Dermis microvascular lymphatic vessel endothelial cell (primary cell): ENCODE results near the gene SLC6A7. TPM values are rescaled to one million over a fixed set of nuclear protein-coding genes. Genes with fewer than 3 reads are reported as not detected.
"Not testable (repeated sequence)": the region's sequence is repeated elsewhere in the genome, so short reads cannot be mapped to it uniquely, and the experiment has no call there.

Experiments
- DNase-seq, 2 donors: peaks; one replicate each; pipeline versions ENCODE4 v3.0.0 to v3.0.0-alpha.2; 2010; ENCODE audit warnings: low read depth in 2 of 2
- total RNA-seq: library from RNA; depleted of rRNA; stranded (reverse); fragments of >200 nt; gene quantifications from 2 replicates; pipeline ENCODE4 v1.2.1, GENCODE V29; 2014

Gene SLC6A7
- total RNA-seq, 1 donor from 2014 or later, result not detected

DNA sequence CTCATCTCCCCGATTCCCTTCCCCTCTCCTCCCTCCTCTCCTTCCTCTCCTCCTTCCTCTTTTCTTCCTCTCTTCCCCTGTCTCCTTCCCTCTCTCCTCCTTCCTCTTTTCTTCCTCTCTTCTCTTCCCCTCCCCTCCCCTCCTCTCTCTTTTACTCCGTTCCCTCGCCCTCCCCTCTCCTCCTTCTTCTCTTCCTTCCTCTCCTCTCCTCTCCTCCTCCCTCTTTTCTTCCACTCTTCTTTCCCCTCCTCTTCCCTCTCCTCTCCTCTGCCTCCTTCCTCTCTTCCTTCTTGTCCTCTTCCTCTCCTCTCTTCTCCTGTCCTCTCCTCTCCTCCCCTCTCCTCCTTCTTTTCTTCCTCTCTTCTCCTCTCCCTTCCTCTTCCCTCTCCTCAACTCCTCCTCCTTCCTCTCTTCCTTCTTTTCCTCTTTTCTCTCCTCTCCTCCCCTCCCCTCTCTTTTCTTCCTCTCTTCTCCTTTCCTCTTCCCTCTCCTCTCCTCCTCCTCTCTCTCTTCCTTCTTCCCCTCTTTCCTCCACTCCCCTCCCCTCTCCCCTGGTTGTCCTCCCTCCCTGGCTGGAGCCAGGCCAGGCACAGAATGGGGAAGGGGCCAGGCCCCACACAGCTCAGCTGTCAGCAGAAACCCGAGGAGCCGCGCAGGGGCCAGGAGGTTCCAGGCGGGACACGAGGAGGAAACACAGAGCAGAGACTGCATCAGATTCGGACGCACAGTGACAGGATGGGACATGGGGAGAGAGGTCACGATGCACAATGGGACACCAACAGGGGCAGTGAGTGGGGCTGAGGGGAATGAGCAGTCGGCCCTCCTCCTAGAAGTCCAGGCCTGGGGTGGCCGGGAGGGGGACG lies 51.7 kb downstream of the SLC6A7 start:
- no peak for DNase-seq

DNA sequence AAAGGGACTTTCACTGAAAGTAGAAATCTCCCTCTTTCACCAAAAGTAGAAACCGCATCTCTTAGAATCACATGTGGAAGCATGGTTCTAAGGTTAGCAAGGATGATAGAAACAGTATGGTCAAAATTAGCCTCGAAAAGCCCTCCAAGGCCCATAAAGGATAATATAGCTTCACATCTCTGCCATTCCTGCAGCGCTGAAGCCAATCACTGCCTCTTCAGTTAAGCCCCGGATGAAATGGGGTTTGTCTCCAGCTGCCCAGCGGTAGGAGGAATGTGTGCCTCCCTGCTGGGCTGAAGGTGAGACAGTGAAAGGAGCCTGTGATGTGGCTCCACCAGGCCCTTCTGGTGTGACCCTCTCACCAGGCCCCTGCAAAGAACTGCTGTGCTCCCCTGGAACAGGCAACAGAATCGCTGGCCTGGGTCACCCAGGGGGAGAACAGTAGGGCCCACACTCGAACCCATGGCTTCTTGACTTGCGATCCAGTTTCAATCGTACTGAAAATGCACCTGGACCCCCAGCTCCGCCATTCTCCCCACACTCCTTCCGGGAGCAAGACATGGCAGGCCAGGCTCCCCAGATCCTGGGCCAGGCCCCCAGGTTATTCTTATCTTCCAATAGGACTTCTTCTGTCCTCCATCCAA lies 52.5 kb downstream of the SLC6A7 start:
- no peak for DNase-seq

DNA sequence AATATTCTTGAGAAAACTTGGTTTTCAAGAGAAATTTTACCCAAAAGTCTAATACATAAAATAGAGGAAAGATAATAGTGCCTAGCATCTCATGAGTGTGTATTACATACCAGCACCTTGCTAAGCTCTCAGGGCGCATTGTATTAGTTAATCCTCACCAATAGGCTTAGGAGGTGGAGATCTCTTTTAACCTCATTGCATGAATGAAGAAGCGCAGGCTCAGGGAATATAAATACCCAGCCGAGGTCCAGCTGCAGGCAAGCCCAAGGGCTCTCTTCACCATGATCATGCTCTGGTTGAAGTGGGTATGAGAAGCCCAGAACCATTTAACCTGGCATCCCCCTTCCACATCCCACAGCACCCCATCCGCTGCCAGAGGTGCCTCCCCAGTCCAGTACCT lies 53.7 kb downstream of the SLC6A7 start:
- no peak for DNase-seq

DNA sequence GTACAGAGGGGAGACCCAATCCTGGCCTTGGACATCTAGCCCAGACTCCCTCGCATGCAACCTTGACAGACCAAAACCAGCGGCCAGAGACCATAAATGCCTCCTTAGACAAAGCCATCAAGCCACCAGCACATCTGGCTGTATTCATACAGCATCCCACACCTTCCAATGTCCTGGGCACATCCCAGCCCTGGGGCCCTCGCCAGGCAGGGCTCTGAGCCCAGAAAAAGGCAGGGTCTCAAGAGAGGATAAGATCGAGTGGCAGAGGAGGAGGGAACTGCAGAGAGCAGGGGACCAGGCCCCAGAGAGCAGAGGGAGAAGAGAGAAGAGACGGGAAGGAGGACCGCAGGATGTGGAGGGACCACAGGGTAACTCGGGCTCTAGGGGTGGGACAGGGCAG lies 54.3 kb downstream of the SLC6A7 start:
- DNase-seq, result no peak

DNA sequence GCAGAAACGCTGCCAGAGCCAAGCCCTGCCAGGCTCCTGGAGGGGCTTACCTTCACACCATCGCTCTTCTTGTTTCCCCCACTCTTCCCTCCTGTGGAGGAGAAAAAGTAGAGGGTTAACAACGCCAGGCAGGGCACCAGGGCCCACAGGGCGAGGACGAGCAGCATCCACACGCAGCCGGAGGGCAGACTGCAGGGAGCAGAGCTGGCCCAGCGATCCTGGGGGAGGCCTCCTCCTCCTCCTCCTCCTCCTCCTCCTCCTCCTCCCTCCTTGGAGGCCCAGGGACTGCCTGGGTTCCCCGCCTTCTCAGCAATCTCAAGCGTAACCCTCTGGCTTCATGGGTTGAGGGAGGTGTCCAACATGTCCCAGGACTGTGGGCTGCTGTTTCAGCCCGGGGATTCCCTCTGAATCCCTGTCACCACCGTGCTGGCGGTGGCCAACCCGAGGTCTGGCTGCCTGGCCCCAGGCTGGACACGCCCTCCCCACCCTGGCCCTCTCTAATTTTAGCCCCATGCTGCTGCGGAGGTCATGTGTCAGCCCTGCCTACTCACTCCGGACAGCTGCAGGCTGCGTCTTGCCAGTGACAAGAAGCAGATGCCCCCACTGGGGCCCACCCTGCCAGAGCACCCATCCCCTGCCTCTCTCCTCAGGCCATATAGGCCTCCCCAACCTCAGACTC lies 55.4 kb downstream of the SLC6A7 start:
- no peak for DNase-seq

DNA sequence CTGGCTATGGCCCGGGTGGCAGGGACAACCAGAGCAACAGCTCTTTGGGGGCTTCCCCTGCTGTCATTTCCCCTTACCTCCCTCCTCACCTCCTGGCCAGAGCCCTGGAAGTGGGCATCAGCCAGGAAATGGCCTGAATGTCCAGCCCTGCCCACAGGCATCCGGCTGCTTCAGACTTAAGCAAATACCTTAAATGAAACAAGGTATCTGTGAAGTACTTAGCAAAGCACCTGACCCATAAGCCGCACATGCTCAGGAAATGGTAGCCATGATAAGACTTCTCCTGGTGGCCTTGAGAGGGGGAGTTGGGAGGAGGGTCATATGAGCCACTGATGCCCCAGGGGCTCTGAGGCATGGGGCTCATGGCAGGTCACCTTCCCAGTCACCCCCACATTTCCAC lies 55.9 kb downstream of the SLC6A7 start:
- no peak for DNase-seq

DNA sequence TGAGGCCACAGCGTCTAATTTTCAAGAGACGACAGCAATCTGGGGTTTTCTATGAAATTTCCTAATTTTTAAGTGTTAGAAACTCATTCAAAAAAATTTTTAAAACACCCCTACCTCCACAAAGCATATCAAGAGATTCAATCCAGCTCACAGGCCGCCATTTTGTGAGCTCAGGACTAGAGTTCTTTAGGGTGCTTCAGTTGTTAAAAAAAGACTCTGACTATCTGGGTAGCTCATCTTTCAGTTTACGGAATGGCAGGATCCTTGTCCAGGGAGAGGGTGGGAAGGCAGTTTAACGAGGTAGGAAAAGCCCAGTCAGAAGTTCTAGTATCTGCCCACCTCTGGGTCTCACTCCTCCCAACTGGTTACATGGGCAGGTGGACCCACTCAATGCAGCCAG lies 56.6 kb downstream of the SLC6A7 start:
- no peak for DNase-seq

DNA sequence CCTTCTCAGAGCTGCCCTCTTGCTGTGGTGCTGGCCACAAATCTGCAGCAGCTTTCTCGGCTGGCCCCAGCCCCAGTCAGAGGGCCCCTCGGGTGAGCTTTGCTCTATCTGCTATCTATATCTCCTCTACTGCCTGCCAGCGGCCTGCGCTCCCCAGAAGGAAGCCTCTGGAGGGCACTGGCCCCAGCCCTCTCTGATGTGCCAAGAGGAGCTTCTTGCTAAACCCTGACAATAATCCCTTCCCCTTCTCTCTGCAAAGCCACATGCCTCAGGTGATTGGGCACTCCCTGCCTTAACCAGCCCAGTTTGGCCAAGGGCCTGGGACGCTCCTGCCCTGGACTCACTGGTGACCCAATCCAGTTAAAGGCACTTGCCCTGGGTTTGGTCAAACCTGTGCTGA lies 57.0 kb downstream of the SLC6A7 start:
- no peak for DNase-seq

DNA sequence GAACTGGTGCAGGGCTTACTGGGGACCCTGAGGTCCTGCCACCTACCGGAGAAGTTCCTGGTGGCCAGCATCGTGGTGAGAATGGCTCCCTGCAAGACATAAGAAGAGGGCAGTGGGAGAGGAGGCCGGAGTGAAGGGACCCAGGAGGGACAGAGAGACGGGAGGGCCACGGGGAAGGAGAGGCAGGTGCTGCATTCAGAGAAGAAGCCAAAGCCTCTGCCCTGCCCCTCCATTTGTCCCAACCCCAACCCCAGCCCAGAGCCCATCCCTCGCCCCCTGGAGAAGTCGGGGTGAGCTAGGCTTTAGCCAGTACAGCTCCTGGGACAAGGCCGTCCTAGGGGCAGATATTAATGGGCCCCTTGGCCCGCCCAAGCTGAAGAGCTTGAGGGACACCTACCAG lies 57.9 kb downstream of the SLC6A7 start:
- DNase-seq, result no peak

DNA sequence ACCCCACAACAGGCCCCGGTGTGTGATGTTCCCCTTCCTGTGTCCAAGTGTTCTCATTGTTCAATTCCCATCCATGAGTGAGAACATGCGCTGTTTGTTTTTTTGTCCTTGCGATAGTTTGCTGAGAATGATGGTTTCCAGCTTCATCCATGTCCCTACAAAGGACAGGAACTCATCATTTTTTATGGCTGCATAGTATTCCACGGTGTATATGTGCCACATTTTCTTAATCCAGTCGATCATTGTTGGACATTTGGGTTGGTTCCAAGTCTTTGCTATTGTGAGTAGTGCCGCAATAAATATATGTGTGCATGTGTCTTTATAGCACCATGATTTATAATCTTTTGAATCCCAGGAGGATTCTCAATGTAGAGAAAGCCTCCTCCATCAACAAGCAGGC lies 58.6 kb downstream of the SLC6A7 start:
- not testable (repeated sequence) for DNase-seq

DNA sequence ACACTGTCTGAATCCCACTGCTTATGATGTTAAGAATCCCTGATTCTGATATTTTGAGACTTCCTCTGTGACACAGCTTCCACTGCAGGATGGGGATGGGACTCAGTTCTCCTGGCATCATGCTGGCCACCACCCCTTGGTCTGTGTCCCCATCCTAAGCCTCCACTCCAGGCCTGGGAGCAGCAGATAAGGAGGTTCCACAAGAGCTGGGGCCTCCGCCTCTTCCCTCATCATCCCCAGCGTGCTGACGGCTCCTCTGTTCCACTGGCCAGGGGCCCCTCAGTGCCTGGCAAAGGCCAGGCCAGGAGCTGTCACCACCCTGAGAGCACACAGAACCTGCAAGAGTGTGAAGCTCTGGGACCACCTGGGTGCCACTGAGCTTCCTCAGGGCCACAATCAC lies 59.1 kb downstream of the SLC6A7 start:
- DNase-seq, result no peak

DNA sequence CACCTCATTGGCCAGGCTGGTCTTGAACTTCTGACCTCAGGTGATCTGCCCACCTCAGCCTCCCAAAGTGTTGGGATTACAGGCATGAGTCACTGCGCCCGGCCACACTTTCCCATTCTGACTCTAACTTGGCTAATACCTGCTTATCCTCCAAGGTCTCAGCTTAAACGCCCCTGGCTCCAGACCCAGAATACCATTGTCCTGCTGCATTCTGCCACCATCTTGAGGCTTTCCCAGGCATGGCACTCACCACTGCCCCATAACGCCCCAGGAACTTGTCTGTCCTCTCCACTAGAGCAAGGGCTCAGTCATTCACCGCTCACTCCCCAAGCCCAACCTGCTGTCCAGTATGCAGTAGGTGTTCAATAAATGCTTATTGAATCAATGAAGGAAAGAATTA lies 59.9 kb downstream of the SLC6A7 start:
- DNase-seq, result no peak

DNA sequence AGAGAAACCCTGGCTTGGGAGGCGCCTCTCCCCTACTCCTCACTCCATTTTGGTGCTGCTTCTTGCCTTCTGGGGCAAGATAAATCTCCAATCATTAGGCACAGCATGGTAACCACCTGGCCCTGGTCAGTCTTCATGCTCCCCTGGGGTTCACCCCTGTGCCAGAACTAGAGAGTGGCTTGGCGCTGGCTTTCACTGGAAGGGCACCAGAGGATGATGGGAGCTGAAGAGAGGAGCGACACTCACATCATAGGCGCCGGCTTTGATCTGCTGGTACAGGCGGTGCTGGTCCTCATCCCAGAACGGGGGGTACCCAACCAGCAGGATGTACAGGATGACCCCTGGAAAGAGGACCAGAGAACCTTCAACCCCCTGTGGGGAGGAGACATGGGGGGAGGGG lies 61.6 kb downstream of the SLC6A7 start:
- DNase-seq, result no peak

DNA sequence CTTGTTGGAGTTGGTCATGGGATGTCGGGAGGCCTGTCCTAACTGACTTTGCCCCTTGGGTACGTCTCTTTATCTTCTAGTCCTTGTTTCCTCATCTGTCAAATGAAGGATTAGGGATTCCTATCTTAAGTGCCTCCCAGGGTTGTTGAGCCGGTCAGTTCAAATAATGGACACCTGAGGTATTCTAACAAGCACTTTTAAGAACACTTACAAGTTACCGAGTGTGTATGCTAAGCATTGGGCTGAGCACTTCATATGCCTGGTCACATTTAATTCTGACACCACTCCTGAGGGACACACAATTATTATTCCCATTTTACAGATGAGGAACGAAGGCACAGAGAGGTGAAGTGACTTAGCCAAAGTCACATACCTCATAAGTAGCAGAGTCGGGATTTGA lies 62.6 kb downstream of the SLC6A7 start:
- DNase-seq, result no peak

DNA sequence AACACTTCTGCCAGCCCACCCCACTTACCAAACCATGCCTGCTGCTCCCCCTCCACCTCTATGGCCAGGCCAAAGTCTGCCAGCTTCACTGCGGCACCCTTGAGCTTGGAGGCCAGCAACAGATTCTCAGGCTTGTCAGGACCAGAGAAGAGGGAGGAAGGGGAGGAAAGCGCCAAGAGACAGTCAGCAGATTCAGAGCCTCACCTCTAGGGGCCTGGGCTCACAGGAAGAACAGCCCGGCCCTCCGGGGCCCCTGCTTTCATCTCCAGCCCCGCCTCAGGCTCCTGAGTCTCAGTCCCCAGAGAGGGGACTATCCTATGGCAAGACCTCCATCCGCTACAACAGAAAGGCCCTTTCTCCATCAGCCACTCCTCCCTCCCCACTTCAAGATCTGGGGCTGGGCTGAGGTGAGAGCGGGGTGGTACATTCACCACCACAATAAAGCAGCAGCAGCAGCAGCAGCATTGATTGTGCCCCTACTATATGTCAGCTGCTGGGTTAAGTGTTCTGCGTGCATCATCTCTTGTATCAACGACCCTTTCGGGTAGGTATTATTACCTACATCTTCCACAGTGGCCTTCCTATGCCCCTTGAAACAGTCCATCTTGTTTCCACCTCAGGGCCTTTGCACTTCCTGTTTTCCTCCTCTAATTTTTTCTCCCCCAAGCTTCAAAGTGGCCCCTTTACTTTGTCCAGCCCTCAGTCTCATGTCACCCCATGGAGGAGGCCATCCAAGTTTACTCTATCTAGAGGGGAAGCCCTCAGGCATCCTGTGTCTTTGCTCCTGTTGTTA lies 63.8 kb downstream of the SLC6A7 start:
- DNase-seq, result no peak

DNA sequence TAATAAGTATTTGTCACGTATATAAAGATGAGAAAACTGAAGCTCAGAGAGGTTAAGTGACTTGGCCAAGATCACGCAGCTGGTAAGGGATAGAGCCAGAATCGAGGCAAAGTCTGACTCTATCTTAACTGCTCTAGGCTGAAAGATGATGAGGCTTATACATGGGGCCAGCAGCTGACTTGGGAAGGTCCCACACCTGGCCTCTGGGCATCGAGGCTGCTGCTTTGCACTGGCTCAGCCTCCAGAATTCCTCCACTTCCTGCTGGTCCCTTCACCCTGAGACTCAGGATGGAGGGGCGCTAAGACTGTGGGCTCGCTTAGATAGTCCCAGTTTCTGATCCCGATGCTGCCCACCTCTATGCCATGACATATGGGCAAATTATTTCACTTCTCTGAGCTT lies 64.5 kb downstream of the SLC6A7 start:
- no peak for DNase-seq

DNA sequence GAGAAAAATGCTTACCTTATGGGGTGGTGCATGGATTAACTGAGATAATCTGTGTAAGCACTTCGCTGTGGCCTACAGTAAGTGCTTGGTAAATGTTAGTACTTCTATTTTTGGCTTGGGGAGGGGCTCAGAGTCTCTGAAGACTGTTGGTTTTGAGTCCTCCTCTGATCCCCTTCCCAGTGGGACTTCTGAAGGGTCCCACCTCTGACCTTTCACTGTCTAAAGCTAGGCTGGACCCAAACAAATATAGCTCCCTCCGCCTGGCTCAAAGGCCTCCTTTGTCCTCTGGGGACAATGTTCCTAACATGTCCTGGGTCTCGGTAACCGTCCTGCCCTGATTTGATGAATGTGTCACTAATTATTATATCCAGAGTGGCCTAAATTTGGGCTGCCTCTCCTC lies 64.9 kb downstream of the SLC6A7 start:
- no peak for DNase-seq

DNA sequence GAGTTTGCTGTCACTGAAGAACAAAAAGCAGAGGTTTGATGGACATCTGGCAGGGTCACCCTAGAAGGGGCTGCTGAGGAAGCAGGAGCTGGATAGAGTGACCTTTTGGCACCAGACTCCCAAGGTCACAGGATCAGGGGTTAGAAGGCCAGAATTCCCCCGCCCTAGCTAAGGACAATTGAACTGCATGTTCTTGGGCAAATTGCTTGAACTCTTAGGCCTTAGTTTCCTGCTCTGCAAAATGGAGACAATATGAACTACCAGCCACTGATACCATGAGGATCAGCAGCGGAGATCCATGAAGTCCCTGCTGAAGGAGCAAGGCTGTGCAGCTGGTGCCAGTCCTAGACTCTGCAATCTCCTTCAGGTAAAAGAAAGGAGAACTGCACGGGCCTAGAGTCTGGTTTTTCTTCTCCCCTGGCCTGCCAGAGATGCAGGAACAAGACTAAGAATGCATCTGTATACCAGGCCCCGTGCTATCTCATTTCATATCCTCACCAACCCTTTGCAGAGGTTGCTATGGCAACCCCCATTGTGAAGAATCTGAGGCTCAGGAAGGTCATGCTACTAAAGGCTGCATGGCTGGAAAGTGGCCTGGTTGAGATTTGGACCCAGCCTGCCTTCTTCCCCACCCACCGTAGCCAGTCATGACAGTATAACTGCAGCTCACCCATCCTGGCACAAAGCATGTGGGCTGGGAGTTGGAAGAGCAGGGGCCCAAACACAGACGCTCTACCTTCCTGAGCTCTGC lies 66.0 kb downstream of the SLC6A7 start:
- peak; percentile 10 to 34 for DNase-seq

DNA sequence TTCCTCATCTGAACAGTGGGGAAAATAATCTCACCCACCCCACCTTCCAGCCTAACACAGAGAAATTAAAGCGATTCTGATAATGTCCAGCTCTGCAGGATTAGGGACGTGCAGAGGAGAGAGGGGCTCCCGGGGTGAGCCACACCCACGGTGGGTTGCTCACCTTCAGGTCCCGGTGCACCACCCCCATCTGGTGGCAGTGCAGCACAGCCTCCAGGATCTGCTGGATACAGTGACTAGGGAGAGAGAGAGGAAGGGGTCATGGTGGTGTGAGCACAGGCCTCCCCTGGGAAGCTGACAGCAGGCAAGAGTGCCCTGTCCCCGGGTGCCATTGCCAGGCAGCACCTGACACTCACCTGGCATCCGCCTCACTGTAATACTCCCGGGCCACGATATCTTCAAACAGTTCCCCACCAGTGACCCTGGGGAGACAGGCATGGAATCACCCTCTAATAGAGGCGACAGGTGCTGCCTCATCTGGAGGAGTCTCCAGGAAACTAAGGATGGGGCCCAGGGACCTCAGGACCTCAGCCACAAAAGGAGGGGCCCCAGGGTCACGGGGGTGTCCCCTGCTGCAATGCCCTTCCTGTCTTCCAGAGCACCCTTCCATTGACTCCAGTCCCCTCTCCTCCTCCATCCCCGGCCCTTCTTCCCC lies 66.7 kb downstream of the SLC6A7 start:
- no peak for DNase-seq

DNA sequence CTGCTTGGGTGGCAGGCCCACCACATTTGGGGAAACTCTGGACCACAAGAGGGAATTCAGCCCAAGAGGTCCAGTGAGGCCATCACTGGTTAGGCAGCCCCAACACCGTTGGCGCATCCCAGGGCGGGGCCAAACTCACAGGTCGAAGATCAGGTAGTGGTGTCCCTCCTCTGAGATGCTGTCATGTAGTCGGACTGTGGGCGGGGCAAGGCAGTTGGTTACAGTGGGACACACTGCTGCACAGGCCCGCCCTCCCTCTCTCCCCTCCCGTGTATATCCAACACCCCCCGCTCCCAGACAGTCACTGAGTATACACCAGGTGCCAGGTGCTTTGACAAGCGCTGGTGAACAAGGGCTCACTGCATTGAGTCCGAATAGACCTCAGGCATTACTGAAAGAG lies 67.6 kb downstream of the SLC6A7 start:
- no peak for DNase-seq

DNA sequence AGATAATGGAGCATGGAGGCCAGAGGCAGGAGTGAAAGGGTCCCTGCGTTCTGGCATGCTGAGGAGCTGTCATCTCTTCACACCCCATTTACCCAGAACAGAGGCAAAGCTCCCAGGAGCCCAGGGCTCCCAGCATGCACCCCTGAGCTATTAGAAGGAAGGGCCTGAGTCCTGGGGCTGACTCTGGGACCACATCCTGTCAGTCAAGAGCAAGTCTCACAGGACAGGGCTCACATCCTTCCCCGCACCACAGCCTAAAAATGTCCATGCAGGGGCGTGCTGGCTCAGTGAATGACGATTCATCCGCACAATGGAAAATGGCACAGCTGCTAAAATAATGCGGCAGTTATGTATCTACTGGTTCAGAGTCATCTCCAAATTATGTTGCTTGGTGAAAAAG lies 68.3 kb downstream of the SLC6A7 start:
- no peak for DNase-seq
